Lung (tissue), 12 donors: ENCODE results near the gene KERA. TPM values are rescaled to one million over a fixed set of nuclear protein-coding genes. Genes with fewer than 3 reads are reported as not detected.

Experiments
- ATAC-seq: fragments of 200-7000 bp; cut with Tn5 transposase; one replicate; pipeline ENCODE4 v1.9.1; 2020; ENCODE audit warnings: moderate number of reproducible peaks; ENCODE audit not compliant: insufficient read depth, low FRiP score
- DNase-seq, 3 donors: peaks; one replicate each; pipeline ENCODE4 v3.0.0-alpha.2; 2013 to 2017
- H3K27ac ChIP-seq, 2 donors: one replicate each; pipeline ENCODE4 v1.5.1; 2013; ENCODE audit warnings: mild to moderate bottlenecking in 2 of 2, moderate library complexity in 2 of 2, control low read depth in 1 of 2, inconsistent platforms in 1 of 2, low read depth in 1 of 2, low read length in 1 of 2
- H3K27me3 ChIP-seq, 3 donors: one replicate each; pipeline ENCODE4 v1.5.1; 2013; ENCODE audit warnings: low read length in 2 of 3; ENCODE audit not compliant: control insufficient read depth in 3 of 3, insufficient read depth in 3 of 3
- H3K36me3 ChIP-seq, 4 donors: one replicate each; pipeline ENCODE4 v1.5.1; 2013; ENCODE audit warnings: low read length in 4 of 4, mild to moderate bottlenecking in 1 of 4, moderate library complexity in 1 of 4; ENCODE audit not compliant: control insufficient read depth in 4 of 4, insufficient read depth in 4 of 4
- H3K4me1 ChIP-seq, 5 donors: one replicate each; pipeline ENCODE4 v1.5.1; 2013; ENCODE audit warnings: low read length in 5 of 5, mild to moderate bottlenecking in 2 of 5, moderate library complexity in 1 of 5; ENCODE audit not compliant: control insufficient read depth in 5 of 5, insufficient read depth in 5 of 5
- H3K4me3 ChIP-seq: one replicate; pipeline ENCODE4 v1.5.1; 2013; ENCODE audit warnings: mild to moderate bottlenecking, control low read depth, moderate library complexity
- H3K9ac ChIP-seq, 2 donors: one replicate each; pipeline ENCODE4 v1.5.1; 2013; ENCODE audit warnings: low read length in 2 of 2, control low read depth in 1 of 2; ENCODE audit not compliant: insufficient read depth in 1 of 2
- H3K9me3 ChIP-seq, 4 donors: one replicate each; pipeline ENCODE4 v1.5.1; 2013; ENCODE audit warnings: low read length in 3 of 4, mild to moderate bottlenecking in 1 of 4, moderate library complexity in 1 of 4; ENCODE audit not compliant: control insufficient read depth in 4 of 4, insufficient read depth in 3 of 4
- CTCF ChIP-seq: IDR thresholded peaks from 2 replicates; pipeline ENCODE4 v1.5.1; 2012; ENCODE audit warnings: mild to moderate bottlenecking; ENCODE audit errors: control extremely low read depth, extremely low read depth
- WGBS, 2 donors: extraction: QIAGEN DNeasy Blood & Tissue Kit; methylation state at CpG; one replicate each; pipeline ENCODE4 v1.1.7; 2013; 5-methylcytosine and 5-hydroxymethylcytosine counted together
- polyA plus RNA-seq, 2 donors: library from polyadenylated mRNA; stranded (reverse); fragments of 200-250 nt; gene quantifications; one replicate each; pipeline ENCODE4 v1.2.1, GENCODE V29; 2013
- total RNA-seq, 2 donors: library from RNA; depleted of rRNA in 1 of 2; stranded (reverse); fragments of >200 nt in 1 of 2; gene quantifications; one replicate each; pipeline ENCODE4 v1.2.1, GENCODE V29; 2014 to 2021
- donor health status: control.
- donor health status: control.
- donor health status: Bipolar disorder and iron deficiency.
- donor health status: healthy.
- donor health status: DM: yes; HTN: yes; CAD: no.

KERA gene
- total and polyA plus RNA-seq, 4 donors = 0.26 TPM; not detected in 3

GRCh38 chr12:91058786-91059185 lies 962 bp upstream of the KERA start:
- WGBS, 2 donors = 89 to 93% methylated on average over 1 of the region's 1 CpG
- ATAC-seq = no peak
- H3K4me1 ChIP-seq = peaks cover 0 to 9% (median 6%) of the 10 kb centered on the region in 5 donors

GRCh38 chr12:91056488-91056887 lies 1.3 kb downstream of the KERA start:
- Histone ChIP-seq H3K27me3 (no peaks in the 10 kb centered on the region), H3K4me1 (peaks cover 0 to 12% (median 6%) of the 10 kb centered on the region in 5 donors), H3K36me3 (no peaks in the 10 kb centered on the region), H3K9me3 (no peaks in the 10 kb centered on the region), H3K27ac (no peak overlapping the region), H3K9ac (no peak overlapping the region), H3K4me3 (no peak overlapping the region)
- no peak for DNase-seq
- no peak for TF ChIP-seq CTCF
- 95 to 96% methylated on average over 2 of the region's 2 CpGs for WGBS, 2 donors
- ATAC-seq = no peak

More at GRCh38 chr12:91058786-91059185, 962 bp upstream of the KERA start:
- Histone ChIP-seq H3K36me3 (no peaks in the 10 kb centered on the region), H3K4me3 (no peak overlapping the region), H3K9me3 (no peaks in the 10 kb centered on the region), H3K27ac (no peak overlapping the region), H3K27me3 (no peaks in the 10 kb centered on the region), H3K9ac (no peak overlapping the region)
- DNase-seq = no peak
- TF ChIP-seq CTCF = no peak

- no peaks in the 10 kb centered on the region for H3K36me3 ChIP-seq
- no peaks in the 10 kb centered on the region for H3K27me3 ChIP-seq
- ATAC-seq (no peak), DNase-seq (no peak)
- no peak overlapping the region for H3K27ac ChIP-seq
- WGBS, 2 donors = 54 to 68% methylated on average over 1 of the region's 1 CpG
- H3K4me1 ChIP-seq = peaks cover 0 to 12% (median 6%) of the 10 kb centered on the region in 5 donors
- H3K9me3 ChIP-seq = no peaks in the 10 kb centered on the region
- no peak overlapping the region for H3K4me3 ChIP-seq
- H3K9ac ChIP-seq = no peak overlapping the region
- no peak for TF ChIP-seq CTCF
These were observed 1.8 kb downstream of the KERA start for GRCh38 chr12:91055976-91056375.

GRCh38 chr12:91053951-91054715 lies 3.7 kb downstream of the KERA start:
- no peaks in the 10 kb centered on the region for H3K36me3 ChIP-seq
- 67 to 85% methylated on average over 4 of the region's 4 CpGs for WGBS, 2 donors
- no peak overlapping the region for H3K4me3 ChIP-seq
- no peak for TF ChIP-seq CTCF
- H3K9ac ChIP-seq = peak overlapping the region in 1 of 2 donors; percentile 36
- no peaks in the 10 kb centered on the region for H3K9me3 ChIP-seq
- DNase-seq = peak; percentile 76 to 95 (median 88)
- no peak overlapping the region for H3K27ac ChIP-seq
- no peaks in the 10 kb centered on the region for H3K27me3 ChIP-seq
- no peak for ATAC-seq
- H3K4me1 ChIP-seq = peaks cover 0 to 11% (median 2%) of the 10 kb centered on the region in 5 donors
